IPS DF 6.9 (cell line): ENCODE data around the gene CYP3A7.
"Not testable (repeated sequence)": the region's sequence is repeated elsewhere in the genome, so short reads cannot be mapped to it uniquely, and the experiment has no call there.

Experiments used
- DNase-seq: peaks from one replicate; pipeline ENCODE4 v3.0.0-alpha.2; 2013; ENCODE audit warnings: low read depth, low spot score
- H3K27ac ChIP-seq: one replicate; pipeline ENCODE4 v1.5.1; 2013; ENCODE audit warnings: low read length, control low read depth
- H3K27me3 ChIP-seq: 2 replicates; pipeline ENCODE4 v1.6.1; 2013; ENCODE audit warnings: mild to moderate bottlenecking, low read length; ENCODE audit not compliant: control insufficient read depth, insufficient read depth
- H3K36me3 ChIP-seq: 2 replicates; pipeline ENCODE4 v1.6.1; 2013; ENCODE audit warnings: low read length; ENCODE audit not compliant: control insufficient read depth, insufficient read depth
- H3K4me1 ChIP-seq: 2 replicates; pipeline ENCODE4 v1.6.1; 2013; ENCODE audit warnings: low read length; ENCODE audit not compliant: control insufficient read depth, insufficient read depth
- H3K4me3 ChIP-seq: 2 replicates; pipeline ENCODE4 v1.5.1; 2013; ENCODE audit warnings: mild to moderate bottlenecking, low read length
- H3K9me3 ChIP-seq: 2 replicates; pipeline ENCODE4 v1.6.1; 2013; ENCODE audit warnings: low read length, inconsistent platforms; ENCODE audit not compliant: control insufficient read depth, insufficient read depth
- WGBS: extraction: QIAGEN DNeasy Blood & Tissue Kit; methylation state at CpG from one replicate; pipeline ENCODE4 v1.1.7; 2013; ENCODE audit warnings: mixed read lengths, missing lambda C conversion rate; ENCODE audit not compliant: insufficient read length, insufficient coverage; 5-methylcytosine and 5-hydroxymethylcytosine counted together

Gene CYP3A7

DNA sequence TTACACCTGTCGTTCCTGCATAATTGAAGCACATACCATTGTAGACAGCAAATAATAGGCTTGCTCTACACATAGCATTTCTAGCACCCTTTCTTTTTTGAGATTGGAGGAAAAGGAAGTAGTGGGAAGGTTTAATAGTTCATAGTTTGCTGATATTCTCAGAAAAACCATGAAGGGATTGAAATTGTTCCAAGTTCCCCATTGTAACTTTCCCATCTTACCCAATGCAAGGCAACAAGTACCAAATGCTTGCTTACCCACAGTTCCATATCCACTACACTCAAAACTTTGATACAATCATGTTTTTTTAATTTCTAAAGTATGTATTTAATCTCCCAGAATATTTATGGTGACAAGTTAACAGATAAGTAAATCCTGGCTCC lies 69.0 kb downstream of the CYP3A7 start:
- no peaks in the 10 kb centered on the region for H3K27me3 ChIP-seq
- no peak overlapping the region for H3K4me3 ChIP-seq
- no peak overlapping the region for H3K27ac ChIP-seq
- H3K9me3 ChIP-seq: no peaks in the 10 kb centered on the region
- no peaks in the 10 kb centered on the region for H3K4me1 ChIP-seq
- no peaks in the 10 kb centered on the region for H3K36me3 ChIP-seq
- no peak for DNase-seq
- no CpG with 5 or more reads among the region's 1 CpG for WGBS

DNA sequence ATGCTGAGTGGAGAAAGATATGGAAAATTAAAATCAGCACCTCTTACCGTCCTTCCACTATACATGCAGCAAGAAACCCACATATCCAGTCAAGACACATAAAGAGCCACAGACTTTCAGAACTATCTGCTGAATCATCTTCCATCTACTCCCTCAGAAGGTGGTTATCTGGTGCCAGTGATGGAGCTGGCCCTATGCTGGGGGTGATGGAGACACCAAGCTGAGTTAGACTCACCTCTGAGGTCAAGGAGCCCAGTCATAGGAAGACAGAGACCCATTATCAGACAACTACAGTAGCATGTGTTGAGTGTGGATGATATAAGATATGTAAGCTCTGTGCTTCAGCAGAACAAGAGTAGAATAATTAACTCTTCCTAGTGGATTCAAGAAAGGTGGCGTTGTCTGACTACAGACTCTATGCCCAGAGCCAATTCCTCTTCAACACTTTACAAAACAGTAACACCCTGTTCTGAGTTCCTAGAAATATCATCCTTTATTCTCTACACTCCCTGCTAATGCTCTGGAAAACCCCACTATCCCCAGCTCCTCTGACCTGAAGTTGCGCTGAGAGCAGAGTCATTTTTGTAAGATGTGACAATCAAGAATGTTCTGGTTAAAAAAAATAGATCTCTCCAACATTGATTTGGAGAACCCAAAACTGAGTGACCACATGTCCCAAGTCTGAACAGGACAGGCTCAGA lies 69.5 kb downstream of the CYP3A7 start:
- no peaks in the 10 kb centered on the region for H3K9me3 ChIP-seq
- no peak overlapping the region for H3K27ac ChIP-seq
- no peak overlapping the region for H3K4me3 ChIP-seq
- no CpG with 5 or more reads among the region's 3 CpGs for WGBS
- H3K36me3 ChIP-seq: no peaks in the 10 kb centered on the region
- no peak for DNase-seq
- H3K27me3 ChIP-seq: no peaks in the 10 kb centered on the region
- H3K4me1 ChIP-seq: no peaks in the 10 kb centered on the region

DNA sequence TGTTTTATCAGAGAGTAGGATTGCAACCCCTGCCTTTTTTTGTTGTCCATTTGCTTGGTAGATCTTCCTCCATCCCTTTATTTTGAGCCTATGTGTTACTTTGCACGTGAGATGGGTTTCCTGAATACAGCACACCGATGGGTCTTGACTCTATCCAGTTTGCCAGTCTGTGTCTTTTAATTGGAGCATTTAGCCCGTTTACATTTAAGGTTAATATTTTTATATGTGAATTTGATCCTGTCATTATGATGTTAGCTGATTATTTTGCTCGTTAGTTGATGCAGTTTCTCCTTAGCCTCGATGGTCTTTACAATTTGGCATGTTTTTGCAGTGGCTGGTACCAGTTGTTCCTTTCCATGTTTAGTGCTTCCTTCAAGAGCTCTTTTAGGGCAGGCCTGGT lies 77.1 kb downstream of the CYP3A7 start:
- not testable (repeated sequence) for H3K36me3 ChIP-seq, H3K4me1 ChIP-seq, H3K4me3 ChIP-seq, H3K27me3 ChIP-seq, H3K27ac ChIP-seq, DNase-seq, H3K9me3 ChIP-seq
- WGBS: no CpG with 5 or more reads among the region's 5 CpGs
